Measurements from ENCODE around the gene PTRHD1. TPM values are rescaled to one million over a fixed set of nuclear protein-coding genes. Genes with fewer than 3 reads are reported as not detected.

PTRHD1 gene, protein sequence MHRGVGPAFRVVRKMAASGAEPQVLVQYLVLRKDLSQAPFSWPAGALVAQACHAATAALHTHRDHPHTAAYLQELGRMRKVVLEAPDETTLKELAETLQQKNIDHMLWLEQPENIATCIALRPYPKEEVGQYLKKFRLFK
- 31.6 and 34.6 TPM in 2 replicates for total RNA-seq (2014; rRNA removed; shearing (Covaris generic))

DNA sequence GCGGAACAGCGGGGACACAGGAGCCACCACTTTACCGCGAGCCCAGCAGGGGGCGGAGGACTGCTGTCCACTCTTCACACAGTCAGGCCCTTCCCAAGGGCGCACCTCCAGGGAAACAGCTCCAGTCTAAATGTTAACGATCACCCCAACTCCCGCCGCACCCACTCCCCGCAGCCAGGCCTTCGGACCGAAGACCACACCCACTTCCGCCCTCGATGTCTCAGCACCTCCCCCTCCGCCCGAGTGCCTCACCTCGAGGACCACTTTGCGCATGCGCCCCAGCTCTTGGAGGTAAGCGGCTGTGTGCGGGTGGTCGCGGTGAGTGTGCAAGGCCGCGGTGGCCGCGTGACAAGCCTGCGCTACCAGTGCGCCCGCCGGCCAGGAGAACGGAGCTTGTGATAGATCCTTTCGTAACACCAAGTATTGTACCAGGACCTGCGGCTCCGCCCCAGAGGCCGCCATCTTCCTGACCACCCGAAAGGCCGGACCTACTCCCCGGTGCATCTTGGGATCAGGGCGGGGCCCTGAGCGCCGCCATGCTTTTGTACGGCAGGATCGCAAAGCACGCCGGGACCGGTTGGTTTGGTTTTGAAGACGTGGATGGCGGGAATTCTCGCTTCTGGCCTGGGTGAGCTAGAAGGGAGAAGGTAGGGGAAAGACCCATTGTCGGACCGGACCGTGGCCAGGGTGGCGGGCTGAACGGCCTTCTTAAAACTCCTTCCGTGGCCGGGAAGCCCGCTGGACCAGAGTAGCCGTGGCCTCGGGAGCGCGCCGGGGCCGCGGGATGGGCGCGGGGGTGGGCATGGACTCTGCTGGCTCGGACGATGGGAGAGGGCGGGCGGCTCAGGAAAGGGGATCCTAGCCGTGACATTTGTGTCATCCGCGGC, at the start of gene PTRHD1, which contains the start of gene CENPO:
Gene PTRHD1, minus strand, starts transcription at position 518 of the 887 bp plus-strand sequence. Its CDS starts 14 bp downstream, at position 504.
Gene CENPO, plus strand, starts transcription at position 552 of the 887 bp plus-strand sequence. CDS start 495 bp downstream, outside the sequence.
- peak; percentile 94 for DNase-seq (ENCODE audit: low read depth)

DNA sequence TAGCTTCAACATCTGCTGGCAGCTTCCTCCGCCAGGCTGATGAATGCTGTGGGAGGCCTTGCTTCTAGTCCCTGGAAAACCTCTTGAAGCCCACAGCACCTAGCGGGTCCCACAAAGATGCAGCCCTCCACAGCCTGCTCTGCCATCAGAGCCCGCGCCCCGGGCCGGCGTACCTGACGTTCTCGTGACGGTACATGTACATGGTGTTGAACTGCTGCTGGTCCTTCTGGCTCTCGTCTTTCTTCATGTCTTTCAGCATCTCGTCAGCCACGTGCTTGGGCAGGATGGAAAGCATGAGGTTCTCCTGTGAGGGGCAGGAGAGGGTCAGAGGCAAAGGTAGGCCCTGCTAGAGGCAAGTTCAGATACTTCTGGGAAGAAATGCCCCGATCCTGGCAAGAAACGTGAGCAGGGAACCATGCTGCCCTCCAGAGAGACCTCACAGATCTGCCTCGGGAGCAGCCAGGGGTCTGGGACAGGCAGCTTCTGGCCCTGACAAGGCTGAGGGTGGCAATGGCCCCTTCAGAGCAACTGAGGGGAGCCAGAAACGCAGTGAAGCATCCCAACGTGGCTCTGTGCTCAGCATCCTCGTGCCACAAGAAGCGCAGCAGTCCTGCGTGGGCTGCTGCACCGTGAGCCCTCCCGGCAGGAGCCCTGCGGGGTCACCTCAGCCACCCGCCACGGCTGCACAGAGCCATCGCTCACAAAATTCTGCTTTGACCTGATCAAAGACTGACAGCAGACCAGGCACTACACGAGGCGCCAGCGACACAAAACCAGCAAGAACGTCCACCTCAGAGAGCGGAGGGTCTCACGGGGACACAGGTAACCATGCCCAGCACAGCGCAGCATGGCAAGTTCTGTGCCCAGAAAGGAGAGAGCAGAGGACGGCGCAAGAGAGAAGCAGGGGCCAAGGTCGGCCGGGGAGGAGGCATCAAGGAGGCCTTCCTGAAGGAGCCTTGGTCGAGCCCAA, 49.2 kb upstream of the PTRHD1 start:
- no peak for DNase-seq (ENCODE audit: low read depth)

DNA sequence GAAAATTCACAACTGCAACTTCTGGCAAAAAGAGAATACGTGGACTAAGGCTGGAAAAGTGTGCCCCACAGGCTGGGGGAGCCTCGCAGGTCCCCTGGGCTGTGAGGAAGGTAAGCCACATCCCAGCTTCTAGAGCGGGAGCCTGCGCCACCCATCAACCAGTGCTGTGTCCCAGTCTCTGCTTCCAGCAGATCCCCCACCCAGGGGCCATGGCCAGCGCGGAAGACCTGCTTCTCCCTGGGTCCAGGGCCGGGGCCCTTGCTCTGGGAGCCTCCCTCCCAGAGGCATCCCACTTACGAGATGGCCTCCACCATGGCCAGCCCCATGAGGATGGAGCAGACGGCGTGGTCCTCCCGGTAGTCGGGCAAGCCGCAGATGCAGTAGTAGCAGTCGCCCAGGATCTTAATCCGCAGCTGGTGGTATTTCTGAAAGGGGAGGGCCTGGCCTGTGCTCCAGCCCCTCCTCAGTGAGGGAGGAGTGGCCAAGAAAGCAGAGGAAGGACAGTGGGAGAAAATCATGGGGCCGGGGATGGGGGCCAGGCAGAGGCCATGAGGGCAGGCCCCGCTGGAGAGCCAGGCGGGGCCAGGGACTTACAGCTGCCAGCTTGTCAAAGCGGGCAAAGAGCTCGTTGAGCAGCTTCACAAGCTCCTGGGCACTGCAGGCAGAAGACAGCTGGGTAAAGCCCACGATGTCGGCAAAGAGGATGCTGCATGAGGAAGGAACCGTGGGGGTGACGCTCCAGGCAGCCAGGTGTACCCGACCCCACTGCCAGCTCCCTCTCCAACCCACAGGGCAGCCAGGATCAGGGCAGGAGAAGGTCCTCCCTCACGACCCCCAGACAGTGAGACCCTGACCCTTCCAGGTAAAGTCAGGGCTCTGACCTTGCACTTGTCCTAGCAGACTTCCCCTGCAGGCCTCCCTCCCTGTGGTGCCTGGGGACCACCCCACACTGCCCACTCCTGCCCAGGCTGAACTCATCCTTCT, 48.1 kb upstream of the PTRHD1 start:
- DNase-seq (ENCODE audit: low read depth), result no peak

DNA sequence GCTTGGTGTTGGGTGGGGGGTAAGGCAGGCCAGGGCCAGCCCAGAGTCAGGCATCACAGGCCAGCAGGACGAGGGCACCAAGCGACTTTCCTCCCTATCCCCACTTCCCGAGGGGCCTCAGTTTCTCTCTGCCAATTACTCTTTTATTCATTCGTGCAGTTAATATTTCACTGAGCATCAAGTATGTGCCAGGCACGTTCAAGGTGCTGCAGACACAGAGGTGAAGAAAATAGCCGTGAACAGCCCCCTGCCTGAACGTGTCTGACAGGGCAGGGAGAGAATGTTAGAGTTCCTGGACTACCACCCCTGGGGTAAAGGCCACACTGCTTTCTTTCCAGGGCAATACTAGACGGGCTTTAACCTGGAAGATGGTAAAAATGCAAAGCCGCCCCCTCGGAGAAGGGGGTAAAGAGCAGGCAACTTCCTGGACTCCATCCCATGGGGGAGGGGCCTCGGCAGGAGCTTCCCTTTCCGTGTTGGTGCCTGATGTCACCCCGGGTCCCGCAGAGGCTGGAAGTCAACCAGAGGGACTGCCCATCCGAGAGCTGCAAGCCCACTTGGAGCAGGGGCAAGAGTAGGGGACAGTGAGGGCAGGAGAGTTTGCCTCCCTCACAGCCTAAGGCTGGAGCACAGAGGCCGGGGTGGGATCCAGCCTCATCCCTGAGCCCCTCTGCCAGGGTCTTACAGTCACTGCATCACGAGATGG, 47.1 kb upstream of the PTRHD1 start:
- DNase-seq (ENCODE audit: low read depth), result no peak

DNA sequence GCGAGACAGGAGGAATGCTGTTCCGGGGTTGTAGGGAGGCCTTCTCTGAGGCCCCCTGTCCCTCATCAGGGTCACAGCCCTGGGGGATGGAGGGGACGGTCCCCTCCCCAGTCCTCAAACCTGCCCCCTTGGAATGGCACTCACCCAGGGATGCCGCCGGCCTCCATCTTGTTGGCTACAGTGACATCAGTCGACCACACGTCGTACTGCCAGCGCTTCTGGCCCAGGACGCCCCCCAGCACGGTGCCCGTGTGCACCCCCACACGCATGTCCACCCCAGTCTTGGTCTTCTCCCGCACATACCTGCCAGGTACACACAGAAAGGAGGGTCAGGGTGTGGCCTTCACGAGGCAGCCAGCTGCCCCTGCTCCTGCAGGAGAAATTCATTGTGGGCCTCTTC, 46.5 kb upstream of the PTRHD1 start:
- no peak for DNase-seq (ENCODE audit: low read depth)

DNA sequence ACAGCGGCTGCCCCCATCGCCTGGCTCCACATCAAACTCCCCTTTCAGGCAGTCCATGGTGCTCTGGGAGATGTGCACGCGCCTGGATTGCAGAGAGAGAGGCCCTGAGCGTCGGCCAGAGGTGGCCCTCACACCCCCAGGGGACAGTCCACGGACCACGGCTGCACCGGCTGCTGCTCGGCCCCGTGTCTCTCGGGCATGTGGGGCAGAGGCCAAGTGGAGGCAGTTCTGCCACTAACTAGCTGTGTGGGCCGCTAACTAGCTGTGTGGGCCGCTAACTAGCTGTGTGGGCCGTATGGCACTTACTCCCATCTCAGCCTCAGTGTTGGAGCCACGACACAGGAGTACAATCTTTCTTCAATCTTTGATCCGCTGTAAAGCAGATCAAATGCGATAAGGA, 45.4 kb upstream of the PTRHD1 start:
- no peak for DNase-seq (ENCODE audit: low read depth)

DNA sequence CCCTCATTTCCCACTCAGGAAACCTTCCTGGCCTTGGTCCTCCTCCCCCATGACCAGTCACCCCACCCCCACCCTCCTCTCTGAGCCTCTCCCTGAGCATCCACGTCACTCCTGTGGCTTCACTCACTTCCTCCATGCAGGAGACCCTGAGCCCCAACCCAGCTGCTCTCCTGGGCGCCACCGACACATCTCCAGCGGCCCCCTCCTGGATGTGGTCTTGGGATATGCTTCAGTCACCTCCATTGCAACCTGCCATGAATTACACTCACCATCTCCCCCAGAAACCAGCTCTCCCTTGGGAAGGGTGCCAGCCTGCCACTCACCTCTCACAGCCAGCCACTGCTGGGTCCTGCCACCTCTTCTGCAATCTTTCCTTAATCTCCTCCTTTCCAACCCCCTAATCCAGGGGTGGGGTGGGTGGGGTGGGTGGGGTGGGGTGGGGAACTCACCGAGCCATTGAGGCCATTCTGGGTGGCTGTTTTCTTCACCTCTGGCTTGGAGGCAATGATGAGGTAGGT, 44.9 kb upstream of the PTRHD1 start:
- no peak for DNase-seq (ENCODE audit: low read depth)

DNA sequence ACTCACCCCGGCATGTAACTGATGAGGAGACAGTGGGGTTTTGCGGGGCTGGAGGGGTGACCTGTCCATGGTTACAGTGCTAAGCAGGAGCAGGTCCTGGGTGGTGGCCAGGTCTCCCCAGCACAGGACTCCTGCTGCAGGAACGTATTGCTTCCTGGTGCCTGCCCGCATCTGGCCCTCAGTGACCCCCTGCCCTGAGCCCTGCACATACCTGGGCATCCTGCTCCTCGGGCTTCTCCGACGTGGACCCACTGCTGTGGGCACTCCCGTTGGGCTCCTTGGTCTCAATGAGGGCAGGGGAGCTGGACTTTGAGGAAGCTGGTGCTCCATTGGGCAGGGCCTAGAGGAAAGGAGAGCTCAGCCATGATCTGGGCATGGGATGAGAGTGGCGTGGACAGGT, 43.5 kb upstream of the PTRHD1 start:
- no peak for DNase-seq (ENCODE audit: low read depth)

DNA sequence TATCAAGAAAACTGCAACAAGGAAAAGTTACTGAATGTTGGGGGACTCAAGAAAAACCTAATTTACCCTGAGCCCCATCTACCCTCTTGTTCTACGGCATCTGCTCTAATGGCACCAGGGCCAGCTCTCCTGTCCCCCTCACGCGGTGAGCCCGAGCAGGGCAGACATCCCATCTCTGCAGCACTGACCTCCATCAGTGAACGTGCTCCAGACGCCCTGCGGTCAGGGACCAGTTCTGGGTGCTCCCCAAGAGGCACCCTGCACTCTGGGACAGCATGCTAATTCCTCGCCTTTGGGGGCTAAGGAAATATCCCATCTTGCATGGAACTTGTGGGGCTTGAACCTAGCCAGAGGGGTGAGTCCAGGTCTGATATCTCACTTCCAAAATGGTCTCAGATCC, 43.0 kb upstream of the PTRHD1 start:
- no peak for DNase-seq (ENCODE audit: low read depth)

DNA sequence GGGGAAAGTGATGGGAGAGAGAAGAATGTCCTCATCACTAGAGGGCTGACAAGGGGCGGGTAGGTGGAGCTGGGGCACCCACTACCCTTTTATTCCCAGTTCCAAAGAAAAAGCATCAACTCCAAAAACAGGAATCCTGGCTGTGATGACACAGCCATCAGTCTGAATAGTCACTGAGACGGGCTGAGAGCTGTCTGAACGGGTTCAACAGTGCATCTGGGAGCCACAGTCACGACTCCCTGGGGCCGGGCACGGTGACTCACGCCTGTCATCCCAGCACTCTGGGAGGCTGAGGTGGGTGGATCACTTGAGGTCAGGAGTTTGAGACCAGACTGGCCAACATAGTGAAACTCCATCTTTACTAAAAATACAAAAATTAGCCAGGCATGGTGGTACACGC, 42.2 kb upstream of the PTRHD1 start:
- DNase-seq (ENCODE audit: low read depth), result peak; percentile 81

DNA sequence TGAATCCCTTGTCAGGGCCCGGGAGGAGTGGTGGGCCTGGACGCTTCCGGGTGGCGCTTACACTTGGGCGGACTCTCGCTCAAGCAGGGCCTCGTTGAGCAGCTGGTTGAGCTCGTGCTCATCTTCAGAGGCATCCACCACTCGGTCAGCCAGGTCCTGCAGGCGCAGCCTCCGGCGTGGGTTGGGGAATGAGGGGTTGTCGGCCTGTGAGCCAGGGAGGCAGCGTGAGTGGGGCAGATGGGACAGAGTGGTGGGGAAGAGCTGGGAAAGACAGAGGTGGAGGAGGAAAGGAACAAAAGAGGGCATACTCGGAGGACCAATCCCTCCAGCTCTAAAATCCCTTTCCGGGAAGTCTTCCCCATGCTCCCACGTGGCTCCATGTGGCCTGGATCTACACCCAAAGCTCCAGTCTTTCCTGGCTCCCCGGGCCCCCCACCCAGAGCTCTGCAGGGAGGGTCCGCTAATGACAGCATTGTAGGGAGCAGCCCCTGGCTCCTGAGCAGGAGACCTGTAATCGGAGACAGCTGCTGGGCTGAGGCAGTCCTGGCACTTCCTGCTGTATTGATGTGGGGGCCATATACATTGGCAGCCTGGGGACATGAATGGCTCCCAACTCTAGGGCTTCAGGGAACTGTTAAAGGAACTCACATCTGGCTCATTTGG, 41.7 kb upstream of the PTRHD1 start:
- no peak for DNase-seq (ENCODE audit: low read depth)

DNA sequence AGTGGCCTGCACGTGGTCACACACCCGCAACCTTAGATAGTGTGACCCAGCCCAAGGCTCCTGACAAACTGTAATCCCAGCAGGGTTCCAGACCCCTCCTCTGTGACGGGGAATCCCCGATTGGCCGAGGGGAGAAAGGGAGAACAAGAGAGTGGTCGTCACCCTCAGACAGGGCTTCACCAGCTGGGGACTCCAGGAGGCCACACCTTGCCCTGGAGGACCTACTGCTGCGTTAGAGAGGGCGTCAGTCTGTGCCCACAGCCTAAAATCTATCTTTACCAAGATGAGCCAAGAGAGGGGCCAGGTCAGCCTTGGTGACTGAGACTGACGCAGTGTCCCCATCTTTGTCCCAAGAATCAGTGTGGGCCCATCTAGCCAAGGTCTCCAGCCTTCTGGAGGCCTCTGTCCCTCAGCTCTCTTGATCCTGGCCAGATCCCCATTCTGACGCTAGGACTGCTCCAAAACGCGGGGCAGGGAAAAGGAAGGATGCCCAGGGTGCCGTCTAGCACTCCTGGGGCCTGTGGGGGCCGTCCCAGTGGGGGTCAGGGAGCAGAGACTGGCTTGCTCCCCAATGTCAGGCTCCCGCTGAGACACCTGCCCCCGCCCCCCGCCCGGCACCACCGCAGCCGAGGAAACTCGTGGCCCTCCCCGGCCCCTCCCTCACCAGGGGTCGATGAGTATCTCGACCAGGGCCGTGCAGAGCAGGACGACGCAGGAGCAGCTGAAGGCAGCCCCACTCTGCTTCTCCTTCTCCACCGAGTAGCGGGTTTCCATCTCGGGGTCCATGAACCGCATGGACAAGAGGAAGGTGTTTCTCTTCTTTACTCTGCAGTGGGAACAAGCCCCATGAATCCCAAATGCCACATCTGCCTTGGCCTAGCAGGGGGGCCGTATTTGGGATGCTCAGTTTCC, 40.9 kb upstream of the PTRHD1 start:
- DNase-seq (ENCODE audit: low read depth), result no peak

DNA sequence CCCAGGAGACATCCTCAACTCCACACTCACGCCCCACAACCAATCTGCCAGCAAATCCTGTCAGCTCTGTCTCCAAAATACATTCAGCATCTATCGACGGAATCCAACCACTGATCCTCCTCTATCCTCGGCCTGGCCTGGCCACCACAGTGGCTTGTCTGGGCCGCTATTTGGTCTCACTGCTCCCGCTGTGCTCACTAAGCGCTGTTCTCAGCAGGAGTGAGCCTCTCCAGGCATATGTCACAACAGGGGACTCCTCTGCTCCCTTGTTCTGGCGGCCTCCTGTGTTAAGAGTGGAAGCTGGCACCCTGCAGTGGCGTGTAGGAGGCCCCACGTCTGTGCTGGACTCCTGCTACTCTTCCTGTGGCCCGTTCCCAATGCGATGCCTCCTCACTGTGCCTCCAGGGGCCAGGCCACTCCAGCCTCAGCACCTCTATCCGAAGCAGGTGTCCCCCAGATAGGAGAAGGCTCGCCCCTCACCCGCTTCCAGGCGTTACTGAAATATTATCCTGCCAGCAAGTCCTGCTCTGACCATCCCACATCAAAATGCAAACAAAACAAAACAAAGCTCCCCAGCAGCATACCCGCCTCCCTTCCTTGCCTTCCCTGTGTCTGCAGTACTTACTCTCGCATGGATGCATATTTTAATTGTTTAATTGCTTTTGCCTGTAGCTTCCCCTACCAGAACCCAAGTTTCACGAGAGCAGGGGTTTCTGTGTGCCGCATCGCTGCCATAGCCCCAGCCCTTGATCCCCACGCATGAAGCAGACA, 39.9 kb upstream of the PTRHD1 start:
- DNase-seq (ENCODE audit: low read depth), result no peak

DNA sequence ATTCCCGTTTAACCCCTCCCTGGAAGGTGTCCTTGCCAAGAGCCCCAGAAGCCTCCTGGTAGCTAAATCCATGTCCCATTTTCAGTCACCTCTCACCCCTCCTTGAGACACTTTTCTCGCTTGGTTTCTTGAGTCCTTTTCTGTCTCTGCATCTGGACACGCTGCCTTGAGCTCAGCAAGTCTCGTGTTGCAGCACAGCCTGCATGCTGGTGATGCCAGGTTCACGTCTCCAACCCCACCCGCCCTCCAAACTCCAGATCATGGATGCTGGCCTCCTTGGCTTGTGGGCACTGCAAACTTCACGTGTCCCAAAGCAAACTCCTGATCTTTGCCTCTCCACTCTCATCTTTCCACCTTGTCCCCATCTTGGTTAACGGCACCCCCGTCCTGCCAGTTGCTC, 39.3 kb upstream of the PTRHD1 start:
- DNase-seq (ENCODE audit: low read depth), result no peak

DNA sequence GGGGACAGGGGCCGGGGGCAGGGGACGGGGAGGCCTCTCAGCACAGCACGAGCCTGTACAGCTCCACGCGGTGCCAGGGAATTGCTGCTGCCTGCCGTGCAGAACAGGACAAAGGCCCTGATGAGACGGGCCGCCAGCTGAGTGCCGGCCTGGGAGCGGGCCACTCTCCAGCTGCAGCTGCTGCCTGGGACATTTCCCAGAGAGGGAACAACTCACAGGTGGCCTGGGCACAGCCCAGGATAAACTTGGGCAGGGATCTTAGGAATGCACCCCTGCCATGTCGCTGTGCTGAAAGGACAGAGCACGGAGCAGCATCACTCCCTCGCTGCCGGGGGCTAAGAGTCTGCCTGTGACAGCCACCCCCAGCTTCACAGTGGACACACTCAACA, 38.9 kb upstream of the PTRHD1 start:
- no peak for DNase-seq (ENCODE audit: low read depth)

DNA sequence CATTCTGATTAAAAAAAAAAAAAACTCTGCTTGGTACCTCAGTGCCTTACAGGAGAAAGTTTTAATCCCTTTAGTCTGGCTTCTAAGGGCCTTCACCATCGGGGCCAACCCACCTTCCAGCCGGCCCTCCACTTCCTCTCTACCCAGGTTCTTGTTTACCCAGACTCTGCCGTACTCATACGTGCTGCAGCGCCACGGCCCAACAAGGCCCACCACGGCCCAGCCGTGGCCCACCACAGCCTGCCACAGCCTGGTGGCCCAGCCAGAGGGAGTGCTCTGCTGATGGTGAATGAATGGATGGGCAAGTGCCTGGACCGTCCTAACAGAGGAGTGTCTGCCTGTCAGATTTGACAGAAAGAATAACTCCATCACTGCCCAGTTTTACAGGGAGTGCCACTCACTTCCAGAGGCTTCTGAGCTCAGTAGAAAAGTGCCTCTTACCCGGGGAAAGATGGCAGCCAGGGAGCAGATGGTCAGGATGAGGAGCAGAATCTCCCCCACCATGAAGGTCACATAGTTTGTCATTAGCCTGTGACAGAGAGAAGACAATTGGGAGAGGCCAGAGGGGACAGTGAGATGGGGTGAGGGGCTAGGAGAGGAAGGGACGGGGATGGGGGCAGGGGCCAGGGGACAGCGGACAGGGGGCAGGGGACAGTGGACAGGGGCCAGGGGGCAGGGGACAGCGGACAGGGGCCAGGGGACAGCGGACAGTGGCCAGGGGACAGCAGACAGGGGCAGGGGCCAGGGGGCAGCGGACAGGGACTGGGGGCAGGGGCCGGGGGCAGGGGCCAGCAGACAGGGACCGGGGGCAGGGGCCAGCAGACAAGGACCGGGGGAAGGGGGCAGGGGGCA, 38.3 kb upstream of the PTRHD1 start:
- no peak for DNase-seq (ENCODE audit: low read depth)

DNA sequence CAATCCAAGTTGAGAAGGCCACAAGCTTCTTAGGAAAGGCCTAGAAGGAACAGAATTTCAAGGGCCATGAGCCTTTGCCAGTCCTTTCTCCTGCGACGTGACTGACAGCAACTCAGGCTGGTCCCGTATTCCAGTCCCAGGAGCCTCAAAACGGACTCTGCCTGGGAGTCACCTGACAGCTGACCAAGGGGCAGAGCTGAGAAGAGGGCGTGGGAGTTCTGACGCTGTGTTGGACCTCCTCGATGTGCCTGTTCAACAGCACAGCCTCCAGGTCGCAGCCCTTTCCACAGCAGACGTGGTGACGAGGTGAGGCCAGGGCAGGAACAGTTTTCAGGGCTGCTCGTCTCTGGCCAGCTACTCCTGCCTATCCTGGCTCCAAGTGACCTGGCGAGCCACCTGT, 37.6 kb upstream of the PTRHD1 start:
- DNase-seq (ENCODE audit: low read depth), result no peak

All from M059J (cell line).